A549 (cell line): Measurements from ENCODE around the gene IRGQ.

Source experiments
- BHLHE40 ChIP-seq: IDR thresholded peaks from 2 replicates; pipeline ENCODE4 v1.6.1; 2012; ENCODE audit warnings: low read depth, low read length, inconsistent platforms
- CHD2 ChIP-seq: fragments of 150-350 bp; IDR thresholded peaks from 2 replicates; pipeline ENCODE4 v1.6.1; 2014; ENCODE audit warnings: low read length; ENCODE audit not compliant: partially characterized antibody
- EHMT2 ChIP-seq: fragments of 200-600 bp; sonication (generic); IDR thresholded peaks from 2 replicates; pipeline ENCODE4 v1.6.1; 2016; ENCODE audit warnings: antibody characterized with exemption, low read depth, mild to moderate bottlenecking, moderate library complexity
- EP300 ChIP-seq, 2 experiments: fragments of >200 bp; sonication (Bioruptor Twin); formaldehyde crosslinking; IDR thresholded peaks; 2 replicates in 1 of 2; 3 replicates in 1 of 2; pipeline ENCODE4 v1.6.1; 2016 to 2017
- ESRRA ChIP-seq: fragments of 150-350 bp; IDR thresholded peaks from 2 replicates; pipeline ENCODE4 v1.6.1; 2014; ENCODE audit warnings: mild to moderate bottlenecking, low read length, borderline replicate concordance
- FOSL2 ChIP-seq, 2 experiments: fragments of 450-650 bp in 1 of 2; fragments of >200 bp in 1 of 2; sonication (Bioruptor Twin) in 1 of 2; formaldehyde crosslinking; IDR thresholded peaks; 2 replicates each; pipeline versions ENCODE4 v1.5.0 to v1.6.1; 2016 to 2020; ENCODE audit warnings: mild to moderate bottlenecking in 1 of 2, moderate library complexity in 1 of 2
- JUN ChIP-seq, 2 experiments: fragments of >200 bp; sonication (Bioruptor Twin); formaldehyde crosslinking; IDR thresholded peaks; 2 replicates in 1 of 2; 3 replicates in 1 of 2; pipeline ENCODE4 v1.6.1; 2016 to 2017
- POLR2A ChIP-seq: IDR thresholded peaks from 2 replicates; pipeline ENCODE4 v1.6.1; 2012; ENCODE audit warnings: mild to moderate bottlenecking, low read length
- RAD21 ChIP-seq, 2 experiments: fragments of >200 bp in 1 of 2; sonication (Bioruptor Twin) in 1 of 2; formaldehyde crosslinking in 1 of 2; IDR thresholded peaks in 1 of 2; conservative IDR thresholded peaks in 1 of 2; 2 replicates in 1 of 2; 3 replicates in 1 of 2; pipeline ENCODE4 v1.6.1; 2012 to 2018; ENCODE audit warnings: inconsistent platforms in 1 of 2
- SREBF2 ChIP-seq: fragments of 450-650 bp; IDR thresholded peaks from 2 replicates; pipeline ENCODE4 v1.6.1; 2014; ENCODE audit warnings: mild to moderate bottlenecking, moderate library complexity
- TF ChIP-seq, protein P1 (sequence below): fragments of >200 bp; sonication (Bioruptor Twin); formaldehyde crosslinking; IDR thresholded peaks from 3 replicates; pipeline ENCODE4 v1.5.1; 2016
- TF ChIP-seq, protein P2 (sequence below): fragments of 450-650 bp; IDR thresholded peaks from 2 replicates; pipeline ENCODE4 v1.6.1; 2014; ENCODE audit warnings: antibody characterized with exemption
- TF ChIP-seq, protein P3 (sequence below): fragments of 200-600 bp; sonication (generic); IDR thresholded peaks from 2 replicates; pipeline ENCODE4 v1.6.1; 2016; ENCODE audit warnings: antibody characterized with exemption, mild to moderate bottlenecking, moderate library complexity

DNA sequence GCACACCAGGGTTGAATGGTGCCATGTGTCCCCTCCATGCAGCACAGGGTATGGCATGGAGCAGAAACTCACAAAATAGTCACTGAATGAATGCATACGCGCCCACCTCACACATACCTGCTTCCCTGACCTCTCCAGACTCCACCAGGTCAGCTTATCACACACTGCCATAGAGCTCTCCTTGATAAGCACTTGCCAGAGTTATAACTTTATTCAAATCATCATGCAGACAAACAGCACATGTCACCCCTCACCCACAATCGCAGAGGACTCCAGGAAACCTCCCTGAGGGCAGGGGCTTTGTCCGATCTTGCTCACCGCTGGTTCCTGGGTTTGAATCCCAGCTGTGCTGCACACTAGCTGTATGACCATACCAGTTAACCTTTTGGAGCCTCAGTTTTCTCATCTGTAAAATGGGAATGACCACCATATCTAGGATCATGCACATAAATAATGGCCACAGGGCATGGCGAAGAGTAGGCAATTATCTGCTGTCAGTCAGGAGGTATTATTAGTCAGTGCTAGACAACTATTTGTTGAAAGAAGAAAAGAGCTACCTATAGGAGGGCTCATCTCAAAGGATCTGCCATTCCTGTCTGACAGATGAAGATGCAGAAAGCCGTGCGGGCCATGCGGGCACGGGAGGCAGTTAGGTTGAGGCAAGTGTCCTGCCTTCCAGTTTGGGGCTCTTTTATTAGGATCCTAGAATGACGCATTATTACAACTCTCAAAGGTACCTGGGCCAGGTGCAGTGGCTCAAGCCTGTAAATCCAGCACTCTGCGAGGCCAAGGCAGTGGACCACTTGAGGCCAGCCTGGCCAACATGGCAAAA lies 34.6 kb downstream of the IRGQ start:
- TF ChIP-seq BHLHE40 (no peak), SREBF2 (no peak), FOSL2 (IDR thresholded peaks at IDR 0.05) (no peak), FOSL2 (CRISPR knock-in tag; IDR thresholded peaks at IDR 0.05) (no peak), JUN (IDR thresholded peaks at IDR 0.05) (no peak), EP300 (IDR thresholded peaks at IDR 0.05) (no peak), POLR2A (no peak), CHD2 (no peak), EHMT2 (no peak), ESRRA (no peak), RAD21 (conservative IDR thresholded peaks at IDR 0.05 in 1 of 2, IDR thresholded peaks at IDR 0.05 in 1 of 2) (no peak)
- TF ChIP-seq, protein P1, sequence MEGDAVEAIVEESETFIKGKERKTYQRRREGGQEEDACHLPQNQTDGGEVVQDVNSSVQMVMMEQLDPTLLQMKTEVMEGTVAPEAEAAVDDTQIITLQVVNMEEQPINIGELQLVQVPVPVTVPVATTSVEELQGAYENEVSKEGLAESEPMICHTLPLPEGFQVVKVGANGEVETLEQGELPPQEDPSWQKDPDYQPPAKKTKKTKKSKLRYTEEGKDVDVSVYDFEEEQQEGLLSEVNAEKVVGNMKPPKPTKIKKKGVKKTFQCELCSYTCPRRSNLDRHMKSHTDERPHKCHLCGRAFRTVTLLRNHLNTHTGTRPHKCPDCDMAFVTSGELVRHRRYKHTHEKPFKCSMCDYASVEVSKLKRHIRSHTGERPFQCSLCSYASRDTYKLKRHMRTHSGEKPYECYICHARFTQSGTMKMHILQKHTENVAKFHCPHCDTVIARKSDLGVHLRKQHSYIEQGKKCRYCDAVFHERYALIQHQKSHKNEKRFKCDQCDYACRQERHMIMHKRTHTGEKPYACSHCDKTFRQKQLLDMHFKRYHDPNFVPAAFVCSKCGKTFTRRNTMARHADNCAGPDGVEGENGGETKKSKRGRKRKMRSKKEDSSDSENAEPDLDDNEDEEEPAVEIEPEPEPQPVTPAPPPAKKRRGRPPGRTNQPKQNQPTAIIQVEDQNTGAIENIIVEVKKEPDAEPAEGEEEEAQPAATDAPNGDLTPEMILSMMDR = no peak
- TF ChIP-seq, protein P2, sequence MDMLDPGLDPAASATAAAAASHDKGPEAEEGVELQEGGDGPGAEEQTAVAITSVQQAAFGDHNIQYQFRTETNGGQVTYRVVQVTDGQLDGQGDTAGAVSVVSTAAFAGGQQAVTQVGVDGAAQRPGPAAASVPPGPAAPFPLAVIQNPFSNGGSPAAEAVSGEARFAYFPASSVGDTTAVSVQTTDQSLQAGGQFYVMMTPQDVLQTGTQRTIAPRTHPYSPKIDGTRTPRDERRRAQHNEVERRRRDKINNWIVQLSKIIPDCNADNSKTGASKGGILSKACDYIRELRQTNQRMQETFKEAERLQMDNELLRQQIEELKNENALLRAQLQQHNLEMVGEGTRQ = no peak
- TF ChIP-seq, protein P3, sequence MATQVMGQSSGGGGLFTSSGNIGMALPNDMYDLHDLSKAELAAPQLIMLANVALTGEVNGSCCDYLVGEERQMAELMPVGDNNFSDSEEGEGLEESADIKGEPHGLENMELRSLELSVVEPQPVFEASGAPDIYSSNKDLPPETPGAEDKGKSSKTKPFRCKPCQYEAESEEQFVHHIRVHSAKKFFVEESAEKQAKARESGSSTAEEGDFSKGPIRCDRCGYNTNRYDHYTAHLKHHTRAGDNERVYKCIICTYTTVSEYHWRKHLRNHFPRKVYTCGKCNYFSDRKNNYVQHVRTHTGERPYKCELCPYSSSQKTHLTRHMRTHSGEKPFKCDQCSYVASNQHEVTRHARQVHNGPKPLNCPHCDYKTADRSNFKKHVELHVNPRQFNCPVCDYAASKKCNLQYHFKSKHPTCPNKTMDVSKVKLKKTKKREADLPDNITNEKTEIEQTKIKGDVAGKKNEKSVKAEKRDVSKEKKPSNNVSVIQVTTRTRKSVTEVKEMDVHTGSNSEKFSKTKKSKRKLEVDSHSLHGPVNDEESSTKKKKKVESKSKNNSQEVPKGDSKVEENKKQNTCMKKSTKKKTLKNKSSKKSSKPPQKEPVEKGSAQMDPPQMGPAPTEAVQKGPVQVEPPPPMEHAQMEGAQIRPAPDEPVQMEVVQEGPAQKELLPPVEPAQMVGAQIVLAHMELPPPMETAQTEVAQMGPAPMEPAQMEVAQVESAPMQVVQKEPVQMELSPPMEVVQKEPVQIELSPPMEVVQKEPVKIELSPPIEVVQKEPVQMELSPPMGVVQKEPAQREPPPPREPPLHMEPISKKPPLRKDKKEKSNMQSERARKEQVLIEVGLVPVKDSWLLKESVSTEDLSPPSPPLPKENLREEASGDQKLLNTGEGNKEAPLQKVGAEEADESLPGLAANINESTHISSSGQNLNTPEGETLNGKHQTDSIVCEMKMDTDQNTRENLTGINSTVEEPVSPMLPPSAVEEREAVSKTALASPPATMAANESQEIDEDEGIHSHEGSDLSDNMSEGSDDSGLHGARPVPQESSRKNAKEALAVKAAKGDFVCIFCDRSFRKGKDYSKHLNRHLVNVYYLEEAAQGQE = no peak
